Liver (tissue), 9 donors: ENCODE data around the gene TAF5. TPM values are rescaled to one million over a fixed set of nuclear protein-coding genes. Genes with fewer than 3 reads are reported as not detected.

Experiments used
- DNase-seq: peaks from one replicate; pipeline ENCODE4 v3.0.0-alpha.2; 2017; ENCODE audit warnings: low spot score
- H3K27ac ChIP-seq, 2 donors: one replicate each; pipeline ENCODE4 v1.7.0; 2013; ENCODE audit warnings: inconsistent platforms in 2 of 2, low read length in 2 of 2, control low read depth in 1 of 2, low read depth in 1 of 2, mild to moderate bottlenecking in 1 of 2
- H3K27me3 ChIP-seq, 4 donors: one replicate each; pipeline versions ENCODE4 v1.6.1 to v1.7.0; 2013; ENCODE audit warnings: low read length in 3 of 4, inconsistent platforms in 1 of 4, mild to moderate bottlenecking in 1 of 4, moderate library complexity in 1 of 4; ENCODE audit not compliant: control insufficient read depth in 4 of 4, insufficient read depth in 4 of 4
- H3K36me3 ChIP-seq, 4 donors: one replicate each; pipeline versions ENCODE4 v1.6.1 to v1.7.0; 2013; ENCODE audit warnings: low read length in 3 of 4, mild to moderate bottlenecking in 3 of 4, low read depth in 1 of 4, moderate library complexity in 1 of 4; ENCODE audit not compliant: control insufficient read depth in 4 of 4, insufficient read depth in 3 of 4
- H3K4me1 ChIP-seq, 4 donors: one replicate each; pipeline versions ENCODE4 v1.6.1 to v1.7.0; 2013; ENCODE audit warnings: low read length in 3 of 4, mild to moderate bottlenecking in 3 of 4, moderate library complexity in 1 of 4; ENCODE audit not compliant: control insufficient read depth in 4 of 4, insufficient read depth in 4 of 4
- H3K4me3 ChIP-seq, 3 donors: one replicate each; pipeline versions ENCODE4 v1.6.1 to v1.7.0; 2013; ENCODE audit warnings: low read length in 3 of 3, control low read depth in 1 of 3, low read depth in 1 of 3, mild to moderate bottlenecking in 1 of 3
- H3K9ac ChIP-seq, 2 donors: one replicate each; pipeline ENCODE4 v1.7.0; 2013; ENCODE audit warnings: low read length in 2 of 2, mild to moderate bottlenecking in 2 of 2, moderate library complexity in 2 of 2, control low read depth in 1 of 2, low read depth in 1 of 2
- H3K9me3 ChIP-seq, 4 donors: one replicate each; pipeline versions ENCODE4 v1.6.1 to v1.7.0; 2013; ENCODE audit warnings: low read length in 3 of 4; ENCODE audit not compliant: control insufficient read depth in 4 of 4
- ATF3 ChIP-seq: IDR thresholded peaks from 2 replicates; pipeline ENCODE4 v1.6.1; 2016; ENCODE audit warnings: antibody characterized with exemption
- CTCF ChIP-seq: fragments of 150-350 bp; IDR thresholded peaks from 2 replicates; pipeline ENCODE4 v1.5.1; 2017; ENCODE audit warnings: improper control_type of control experiment, low read depth, low read length; ENCODE audit not compliant: missing input control
- EGR1 ChIP-seq, 2 donors: IDR thresholded peaks; 2 replicates each; pipeline ENCODE4 v1.6.1; 2016 to 2018; ENCODE audit warnings: antibody characterized with exemption in 2 of 2, low read depth in 2 of 2
- GABPA ChIP-seq, 2 donors: IDR thresholded peaks in 1 of 2; conservative IDR thresholded peaks in 1 of 2; 2 replicates each; pipeline ENCODE4 v1.6.1; 2016; ENCODE audit warnings: antibody characterized with exemption in 2 of 2, mild to moderate bottlenecking in 1 of 2, moderate library complexity in 1 of 2
- HNF4A ChIP-seq, 2 donors: conservative IDR thresholded peaks; 2 replicates each; pipeline ENCODE4 v1.6.1; 2016; ENCODE audit warnings: antibody characterized with exemption in 2 of 2, mild to moderate bottlenecking in 2 of 2
- HNF4G ChIP-seq: IDR thresholded peaks from 2 replicates; pipeline ENCODE4 v1.6.1; 2016; ENCODE audit warnings: antibody characterized with exemption
- JUND ChIP-seq, 2 donors: IDR thresholded peaks; 2 replicates each; pipeline ENCODE4 v1.6.1; 2016; ENCODE audit warnings: antibody characterized with exemption in 2 of 2
- MAX ChIP-seq: IDR thresholded peaks from 2 replicates; pipeline ENCODE4 v1.6.1; 2016; ENCODE audit warnings: antibody characterized with exemption
- RAD21 ChIP-seq, 2 donors: IDR thresholded peaks; 2 replicates each; pipeline ENCODE4 v1.6.1; 2016; ENCODE audit warnings: antibody characterized with exemption in 2 of 2, mild to moderate bottlenecking in 2 of 2
- REST ChIP-seq: IDR thresholded peaks from 2 replicates; pipeline ENCODE4 v1.6.1; 2016; ENCODE audit warnings: antibody characterized with exemption, mild to moderate bottlenecking
- SP1 ChIP-seq: IDR thresholded peaks from 2 replicates; pipeline ENCODE4 v1.6.1; 2018; ENCODE audit warnings: antibody characterized with exemption, mild to moderate bottlenecking
- TAF1 ChIP-seq: conservative IDR thresholded peaks from 2 replicates; pipeline ENCODE4 v1.6.1; 2016; ENCODE audit warnings: antibody characterized with exemption, mild to moderate bottlenecking
- WGBS: extraction: QIAGEN DNeasy Blood & Tissue Kit; methylation state at CpG from one replicate; pipeline ENCODE4 v1.1.7; 2013; 5-methylcytosine and 5-hydroxymethylcytosine counted together
- polyA plus RNA-seq, 2 donors: library from polyadenylated mRNA; stranded (reverse) in 1 of 2; unstranded in 1 of 2; fragments of 200-250 nt in 1 of 2; fragments of >200 nt in 1 of 2; fragmentation: Nextera tagmentation in 1 of 2; extraction: Ambion mirVana in 1 of 2; gene quantifications; one replicate each; pipeline versions ENCODE4 v1.2.1 to v1.2.3, GENCODE V29; 2013 to 2015
- total RNA-seq, 2 donors: library from RNA; depleted of rRNA; stranded (reverse); fragments of >200 nt; gene quantifications; one replicate each; pipeline ENCODE4 v1.2.3, GENCODE V29; 2014
- donor health status: healthy.
- donor health status: healthy.
- donor health status: healthy.
- donor health status: healthy.
- donor health status: healthy.

TAF5 gene
- total and polyA plus RNA-seq, 4 donors = 0.90 to 5.6 (median 2.6) TPM

GRCh38 chr10:103327906-103328305 is 39.9 kb upstream of the TAF5 start:
- H3K27me3 ChIP-seq = no peaks in the 10 kb centered on the region
- no peaks in the 10 kb centered on the region for H3K4me1 ChIP-seq
- DNase-seq = no peak
- TF ChIP-seq MAX (no peak), CTCF (no peak), RAD21 (IDR thresholded peaks at IDR 0.05) (no peak), TAF1 (no peak), GABPA (IDR thresholded peaks at IDR 0.05 in 1 of 2, conservative IDR thresholded peaks at IDR 0.05 in 1 of 2) (no peak), EGR1 (IDR thresholded peaks at IDR 0.05; ENCODE audit: low read depth in 2 of 2) (no peak), HNF4A (conservative IDR thresholded peaks at IDR 0.05) (no peak), JUND (IDR thresholded peaks at IDR 0.05) (no peak)
- H3K4me3 ChIP-seq = no peak overlapping the region
- WGBS = 96% methylated on average over 7 of the region's 7 CpGs
- H3K9me3 ChIP-seq = no peaks in the 10 kb centered on the region
- H3K9ac ChIP-seq = no peak overlapping the region
- peaks cover 6 to 13% (median 10%) of the 10 kb centered on the region in 4 donors for H3K36me3 ChIP-seq
- H3K27ac ChIP-seq = no peak overlapping the region

- WGBS = 88% methylated on average over 2 of the region's 2 CpGs
- Histone ChIP-seq H3K27ac (no peak overlapping the region), H3K4me1 (no peaks in the 10 kb centered on the region), H3K9me3 (no peaks in the 10 kb centered on the region), H3K36me3 (peaks cover 1 to 15% (median 6%) of the 10 kb centered on the region in 4 donors), H3K4me3 (no peak overlapping the region), H3K27me3 (no peaks in the 10 kb centered on the region), H3K9ac (no peak overlapping the region)
- DNase-seq = no peak
- TF ChIP-seq CTCF (peak; percentile 46), REST (no peak), HNF4A (conservative IDR thresholded peaks at IDR 0.05) (no peak), SP1 (no peak), TAF1 (no peak), ATF3 (no peak), GABPA (IDR thresholded peaks at IDR 0.05 in 1 of 2, conservative IDR thresholded peaks at IDR 0.05 in 1 of 2) (no peak), HNF4G (no peak), RAD21 (IDR thresholded peaks at IDR 0.05) (peak; percentile 67 to 68)
Observed at GRCh38 chr10:103333934-103334520, 33.7 kb upstream of the TAF5 start.
